HFF-Myc (cell line): ENCODE data around the gene SOHLH1.

Experiments
- DNase-seq: peaks from one replicate; pipeline ENCODE4 v3.0.0-alpha.2; 2011; ENCODE audit warnings: low read depth; ENCODE audit errors: extremely low read depth
- H3K4me3 ChIP-seq: replicated peaks from 2 replicates; pipeline ENCODE4 v1.5.1; 2011; ENCODE audit warnings: low read depth, mild to moderate bottlenecking, control low read depth, low read length
- TF ChIP-seq, protein P1 (sequence below): IDR thresholded peaks from 2 replicates; pipeline ENCODE4 v1.5.1; 2012; ENCODE audit warnings: mild to moderate bottlenecking, low read depth, low read length, control low read depth; ENCODE audit errors: missing control alignments

The SOHLH1 gene

DNA sequence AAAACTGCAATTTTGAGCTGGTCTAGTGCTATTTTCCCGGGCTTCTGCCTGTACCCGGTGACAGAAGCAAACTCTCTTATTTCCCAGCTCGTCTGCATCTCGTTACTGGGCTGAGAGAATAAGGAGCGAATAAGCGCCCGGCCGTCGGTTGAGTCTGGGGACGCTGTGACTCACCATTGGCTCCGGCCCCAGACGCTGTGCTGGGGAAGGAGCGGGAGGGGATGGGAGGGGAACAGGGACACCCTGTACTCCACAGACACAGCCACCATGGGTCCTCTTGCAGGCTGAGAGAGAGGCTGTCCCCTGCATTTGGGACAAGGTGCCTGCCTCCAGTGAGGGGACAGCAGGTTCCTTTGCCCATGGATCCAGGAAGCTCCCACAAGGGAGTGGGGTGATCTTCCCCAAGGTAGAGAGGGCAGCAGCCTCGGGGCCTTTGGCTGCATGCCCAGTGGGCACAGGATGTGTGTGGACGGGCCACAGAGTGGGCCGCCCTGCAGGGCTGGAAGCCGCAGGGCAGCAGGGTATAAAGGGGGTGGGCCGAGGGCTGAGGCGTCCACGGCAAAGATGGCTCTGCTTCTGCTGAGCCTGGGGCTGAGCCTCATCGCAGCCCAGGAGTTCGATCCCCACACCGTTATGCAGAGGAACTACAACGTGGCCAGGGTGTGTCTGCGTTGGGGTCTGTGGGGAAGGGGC lies 36.4 kb downstream of the SOHLH1 start, which contains the start of gene LCN9:
TSS of gene LCN9 (plus strand) at position 552 of the 693 bp plus-strand sequence. CDS start at position 565, 13 bp downstream.
- TF ChIP-seq, protein P1, sequence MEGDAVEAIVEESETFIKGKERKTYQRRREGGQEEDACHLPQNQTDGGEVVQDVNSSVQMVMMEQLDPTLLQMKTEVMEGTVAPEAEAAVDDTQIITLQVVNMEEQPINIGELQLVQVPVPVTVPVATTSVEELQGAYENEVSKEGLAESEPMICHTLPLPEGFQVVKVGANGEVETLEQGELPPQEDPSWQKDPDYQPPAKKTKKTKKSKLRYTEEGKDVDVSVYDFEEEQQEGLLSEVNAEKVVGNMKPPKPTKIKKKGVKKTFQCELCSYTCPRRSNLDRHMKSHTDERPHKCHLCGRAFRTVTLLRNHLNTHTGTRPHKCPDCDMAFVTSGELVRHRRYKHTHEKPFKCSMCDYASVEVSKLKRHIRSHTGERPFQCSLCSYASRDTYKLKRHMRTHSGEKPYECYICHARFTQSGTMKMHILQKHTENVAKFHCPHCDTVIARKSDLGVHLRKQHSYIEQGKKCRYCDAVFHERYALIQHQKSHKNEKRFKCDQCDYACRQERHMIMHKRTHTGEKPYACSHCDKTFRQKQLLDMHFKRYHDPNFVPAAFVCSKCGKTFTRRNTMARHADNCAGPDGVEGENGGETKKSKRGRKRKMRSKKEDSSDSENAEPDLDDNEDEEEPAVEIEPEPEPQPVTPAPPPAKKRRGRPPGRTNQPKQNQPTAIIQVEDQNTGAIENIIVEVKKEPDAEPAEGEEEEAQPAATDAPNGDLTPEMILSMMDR: no peak
- H3K4me3 ChIP-seq: no peak within 1 kb of the TSS
- DNase-seq: no peak

DNA sequence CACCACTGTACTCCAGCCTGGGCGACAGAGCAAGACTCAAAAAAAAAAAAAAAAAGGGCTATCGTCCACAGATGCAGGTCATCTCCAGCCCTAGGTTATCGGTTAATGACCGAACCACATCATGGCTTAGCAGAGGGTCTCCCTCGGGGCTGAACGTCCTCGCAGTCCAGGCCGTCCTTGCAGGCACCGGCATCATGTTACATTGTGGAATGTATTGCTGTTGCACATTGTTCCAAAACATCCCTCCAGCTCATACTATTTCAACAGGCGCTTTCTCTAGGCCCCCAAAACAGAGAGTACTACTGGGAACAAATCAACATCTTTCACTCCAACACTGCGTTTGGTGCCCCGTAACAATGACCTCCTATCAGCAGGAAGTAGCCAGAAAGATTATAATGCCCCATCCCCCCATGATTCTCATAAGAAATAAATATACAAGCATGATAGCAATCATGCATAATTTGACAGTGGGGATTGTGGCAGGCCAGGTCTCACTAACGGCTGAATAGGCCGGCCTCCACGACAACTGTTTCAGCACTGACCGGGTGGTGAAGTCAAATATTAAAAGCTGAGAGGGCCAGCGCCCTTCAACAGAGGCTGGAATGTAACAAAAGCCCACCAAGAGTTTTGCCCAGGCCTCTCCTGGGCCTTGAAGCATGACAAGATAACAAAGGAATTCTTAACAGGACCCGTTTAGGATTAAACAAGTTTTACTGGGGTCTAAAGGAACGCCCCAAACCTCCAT lies 37.3 kb downstream of the SOHLH1 start:
- H3K4me3 ChIP-seq: no peak overlapping the region
- TF ChIP-seq, protein P1: no peak
- no peak for DNase-seq

DNA sequence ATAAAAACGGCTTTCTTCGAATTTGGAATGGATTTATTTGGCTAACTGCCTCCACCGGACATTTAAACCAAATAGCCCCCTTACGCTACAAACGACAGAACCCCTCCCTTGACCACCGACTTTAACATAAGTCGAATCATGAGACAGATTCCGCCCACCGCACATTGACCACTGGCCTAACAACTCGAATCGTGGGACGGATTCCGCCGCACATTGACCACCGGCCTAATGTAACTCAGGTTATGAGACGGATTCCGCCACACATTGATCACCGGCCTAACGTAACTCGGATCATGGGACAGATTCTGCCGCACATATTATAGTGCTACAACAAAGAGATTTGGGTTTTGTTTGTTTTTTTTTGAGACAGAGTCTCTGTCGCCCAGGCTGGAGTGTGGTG lies 38.9 kb downstream of the SOHLH1 start:
- DNase-seq: no peak
- TF ChIP-seq, protein P1: no peak
- H3K4me3 ChIP-seq: no peak overlapping the region

DNA sequence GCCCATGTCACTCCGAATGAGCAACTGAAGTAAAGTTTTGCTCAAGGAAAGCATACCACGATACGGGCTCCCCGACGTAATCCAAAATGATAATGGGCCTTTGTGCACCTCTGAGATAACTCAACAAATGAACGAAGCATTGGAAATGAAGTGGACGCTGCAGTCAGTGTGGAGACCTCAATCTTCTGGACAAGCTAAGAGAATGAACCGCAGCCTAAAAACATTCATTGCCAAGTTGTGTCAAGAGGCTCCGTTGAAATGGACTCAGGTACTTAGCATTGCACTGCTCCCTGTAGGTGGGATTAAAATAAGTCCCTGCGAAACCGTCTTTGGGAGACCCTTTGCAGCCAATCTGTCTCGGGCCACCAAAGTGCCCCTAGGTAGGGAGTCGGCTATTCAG lies 40.0 kb downstream of the SOHLH1 start:
- DNase-seq: no peak
- no peak overlapping the region for H3K4me3 ChIP-seq
- TF ChIP-seq, protein P1: no peak

DNA sequence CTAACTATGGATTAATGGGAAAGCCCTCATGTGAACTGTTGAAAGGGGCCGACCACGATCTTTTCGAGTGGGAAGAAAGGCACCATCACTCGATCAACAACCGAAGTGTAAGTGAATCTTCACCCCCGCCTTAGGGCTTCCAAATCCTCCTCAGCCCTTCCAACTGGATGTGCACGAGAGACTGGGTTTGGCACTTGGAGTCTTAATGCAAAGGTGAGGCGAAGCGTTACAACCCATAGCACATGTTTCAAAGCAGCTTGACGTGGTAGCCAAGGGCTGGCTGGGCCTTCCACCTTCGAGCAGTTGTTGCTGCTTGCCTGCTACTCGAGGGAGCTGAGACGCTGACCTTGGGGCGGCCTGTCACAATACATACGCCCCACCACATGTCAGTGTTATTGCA lies 41.9 kb downstream of the SOHLH1 start:
- no peak for DNase-seq
- TF ChIP-seq, protein P1: no peak
- H3K4me3 ChIP-seq: no peak overlapping the region

DNA sequence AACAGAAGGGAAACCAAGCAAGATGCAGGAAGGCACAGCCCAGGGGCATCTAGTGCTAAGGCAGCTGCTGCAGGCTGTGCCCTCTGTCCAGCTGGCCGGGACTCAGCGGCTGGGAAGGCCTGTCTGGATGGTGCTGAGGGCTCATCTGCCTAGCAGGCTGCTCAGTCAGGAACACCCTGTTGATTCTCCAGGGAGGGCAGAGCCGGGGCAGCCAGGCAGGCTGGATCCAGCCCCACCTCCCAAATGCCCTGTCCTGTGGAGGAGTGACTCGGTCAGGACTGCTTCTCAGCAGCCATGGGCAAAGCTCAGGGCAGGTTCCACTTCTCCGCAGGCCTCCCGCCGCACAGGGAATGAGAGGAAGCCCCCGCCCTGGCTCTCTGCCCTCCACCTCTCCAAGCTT lies 44.0 kb downstream of the SOHLH1 start:
- H3K4me3 ChIP-seq: no peak overlapping the region
- TF ChIP-seq, protein P1: no peak
- no peak for DNase-seq
